ENCODE measurements around the gene DMBX1.

- TF ChIP-seq ZBTB33 (CRISPR knock-in tag; IDR thresholded peaks at IDR 0.05) = no peak
- no peak for TF ChIP-seq MAFF (IDR thresholded peaks at IDR 0.05; ENCODE audit: low read length)
- TF ChIP-seq ZNF644 (tag; IDR thresholded peaks at IDR 0.05; ENCODE audit: low read depth) = no peak
- TF ChIP-seq YY1 (IDR thresholded peaks at IDR 0.05; ENCODE audit: borderline replicate concordance in 1 of 3, control insufficient read depth in 1 of 3, extremely low read depth in 1 of 3, insufficient read depth in 3 of 3, insufficient read length in 1 of 3, insufficient replicate concordance in 2 of 3, low read depth in 1 of 3, low read length in 2 of 3) = no peak
- no peak for TF ChIP-seq IRF2 (CRISPR knock-in tag; IDR thresholded peaks at IDR 0.05)
- no peak for TF ChIP-seq CTCF (IDR thresholded peaks at IDR 0.05 in 2 of 3, conservative IDR thresholded peaks at IDR 0.05 in 1 of 3; ENCODE audit: insufficient read depth in 2 of 3, low read depth in 1 of 3, low read length in 3 of 3)
- TF ChIP-seq ZNF586 (CRISPR knock-in tag; conservative IDR thresholded peaks at IDR 0.05) = no peak
- no peak for TF ChIP-seq EZH2 (IDR thresholded peaks at IDR 0.05; ENCODE audit: borderline replicate concordance, low read depth, low read length)
- no peak for TF ChIP-seq CREB3 (tag; conservative IDR thresholded peaks at IDR 0.05; ENCODE audit: low read depth)
- TF ChIP-seq RBM39 (optimal IDR thresholded peaks at IDR 0.05; ENCODE audit: low read depth, low read length) = no peak
- no peak for TF ChIP-seq ZBTB7A (IDR thresholded peaks at IDR 0.05; ENCODE audit: borderline replicate concordance, control insufficient read depth, low read depth, low read length)
- TF ChIP-seq LCOR (CRISPR knock-in tag; IDR thresholded peaks at IDR 0.05) = no peak
- no peak for TF ChIP-seq ZNF408 (CRISPR knock-in tag; IDR thresholded peaks at IDR 0.05; ENCODE audit: low read depth)
- no peak for TF ChIP-seq NR2C2 (CRISPR knock-in tag; IDR thresholded peaks at IDR 0.05)
- TF ChIP-seq NR2C2 (tag; IDR thresholded peaks at IDR 0.05) = no peak
Observed at GRCh38 chr1:46532095-46532494, 42.5 kb downstream of the DMBX1 start.
